HepG2 (cell line): ENCODE results near the gene MAP3K3. TPM values are rescaled to one million over a fixed set of nuclear protein-coding genes. Genes with fewer than 3 reads are reported as not detected.

Source experiments
- ELF3 ChIP-seq: IDR thresholded peaks from 2 replicates; pipeline ENCODE4 v1.6.1; 2016; ENCODE audit warnings: missing genetic modification reagents, missing compliant biosample characterization
- GATAD1 ChIP-seq: IDR thresholded peaks from 2 replicates; pipeline ENCODE4 v1.6.1; 2016; ENCODE audit warnings: missing genetic modification reagents, missing compliant biosample characterization
- KAT7 ChIP-seq: IDR thresholded peaks from 2 replicates; pipeline ENCODE4 v1.6.1; 2018; ENCODE audit warnings: borderline replicate concordance, missing compliant biosample characterization
- KLF15 ChIP-seq: sonication (generic); formaldehyde crosslinking; IDR thresholded peaks from 2 replicates; pipeline ENCODE4 v1.8.1; 2023; ENCODE audit warnings: borderline replicate concordance, mild to moderate bottlenecking, inconsistent platforms, missing genetic modification reagents, mixed read lengths
- KLF6 ChIP-seq: IDR thresholded peaks from 2 replicates; pipeline ENCODE4 v1.8.0; 2016; ENCODE audit warnings: missing biosample characterization, missing genetic modification reagents
- KMT2A ChIP-seq: sonication (generic); formaldehyde crosslinking; IDR thresholded peaks from 2 replicates; pipeline ENCODE4 v1.4.0; 2020; ENCODE audit warnings: missing genetic modification reagents
- SCMH1 ChIP-seq: sonication (generic); formaldehyde crosslinking; IDR thresholded peaks from 2 replicates; pipeline ENCODE4 v1.9.0; 2021; ENCODE audit warnings: missing genetic modification reagents, mild to moderate bottlenecking, borderline replicate concordance
- STAG1 ChIP-seq: sonication (generic); formaldehyde crosslinking; IDR thresholded peaks from 2 replicates; pipeline ENCODE4 v1.4.0; 2020; ENCODE audit warnings: missing genetic modification reagents
- ZFP41 ChIP-seq: sonication (generic); formaldehyde crosslinking; IDR thresholded peaks from 2 replicates; pipeline ENCODE4 v1.4.0; 2020; ENCODE audit warnings: mild to moderate bottlenecking, missing genetic modification reagents, borderline replicate concordance
- ZFX ChIP-seq: sonication (generic); formaldehyde crosslinking; IDR thresholded peaks from 2 replicates; pipeline ENCODE4 v1.4.0; 2020; ENCODE audit warnings: mild to moderate bottlenecking, low read depth, missing genetic modification reagents, moderate library complexity
- ZNF296 ChIP-seq: sonication (generic); formaldehyde crosslinking; conservative IDR thresholded peaks from 2 replicates; pipeline ENCODE4 v1.5.0; 2020; ENCODE audit warnings: mild to moderate bottlenecking, missing genetic modification reagents
- ZNF567 ChIP-seq: sonication (generic); formaldehyde crosslinking; IDR thresholded peaks from 2 replicates; pipeline ENCODE4 v1.8.1; 2023; ENCODE audit warnings: mild to moderate bottlenecking, missing genetic modification reagents, borderline replicate concordance
- ZNF672 ChIP-seq: sonication (generic); formaldehyde crosslinking; IDR thresholded peaks from 2 replicates; pipeline ENCODE4 v1.8.1; 2022; ENCODE audit warnings: missing genetic modification reagents
- ZSCAN30 ChIP-seq: sonication (generic); formaldehyde crosslinking; IDR thresholded peaks from 2 replicates; pipeline ENCODE4 v1.5.0; 2020; ENCODE audit warnings: mild to moderate bottlenecking, missing genetic modification reagents
- polyA plus RNA-seq, 8 experiments: library from polyadenylated mRNA; depleted of rRNA in 3 of 8; stranded (reverse) in 7 of 8; unstranded in 1 of 8; fragments of >200 nt; fragmentation: Illumina TruSeq in 4 of 8; extraction: Trizol in 4 of 8; gene quantifications; 2 replicates each; pipeline versions ENCODE4 v1.2.1 to v1.2.3, GENCODE V29; 2011 to 2016; ENCODE audit warnings: low read depth in 4 of 8, missing spikeins in 1 of 8, mixed read lengths in 1 of 8; ENCODE audit not compliant: insufficient read depth in 1 of 8
- total RNA-seq, 5 experiments: library from RNA; depleted of rRNA; stranded (reverse); fragments of >200 nt; fragmentation: Illumina TruSeq; extraction: Trizol; gene quantifications; 2 replicates each; pipeline ENCODE4 v1.2.3, GENCODE V29; 2016; ENCODE audit warnings: low read depth in 1 of 5
- TF ChIP-seq, protein P1 (sequence below): sonication (generic); formaldehyde crosslinking; IDR thresholded peaks from 2 replicates; pipeline ENCODE4 v1.8.1; 2022; ENCODE audit warnings: low read depth, mild to moderate bottlenecking, missing genetic modification reagents
- TF ChIP-seq, protein P2 (sequence below): sonication (generic); formaldehyde crosslinking; conservative IDR thresholded peaks from 2 replicates; pipeline ENCODE4 v1.4.0; 2020; ENCODE audit warnings: missing genetic modification reagents
- TF ChIP-seq, protein P3 (sequence below): sonication (generic); formaldehyde crosslinking; conservative IDR thresholded peaks from 2 replicates; pipeline ENCODE4 v1.5.0; 2020; ENCODE audit warnings: missing genetic modification reagents
- TF ChIP-seq, protein P4 (sequence below): sonication (generic); formaldehyde crosslinking; IDR thresholded peaks from 2 replicates; pipeline ENCODE4 v1.4.0; 2020; ENCODE audit warnings: mild to moderate bottlenecking, missing genetic modification reagents, borderline replicate concordance

Gene MAP3K3
- total and polyA plus RNA-seq, 2 of the 13 experiments (the other 11 are each of a cell fraction or from before 2014, with no cell fraction given) = 17.7 to 21.8 TPM

DNA sequence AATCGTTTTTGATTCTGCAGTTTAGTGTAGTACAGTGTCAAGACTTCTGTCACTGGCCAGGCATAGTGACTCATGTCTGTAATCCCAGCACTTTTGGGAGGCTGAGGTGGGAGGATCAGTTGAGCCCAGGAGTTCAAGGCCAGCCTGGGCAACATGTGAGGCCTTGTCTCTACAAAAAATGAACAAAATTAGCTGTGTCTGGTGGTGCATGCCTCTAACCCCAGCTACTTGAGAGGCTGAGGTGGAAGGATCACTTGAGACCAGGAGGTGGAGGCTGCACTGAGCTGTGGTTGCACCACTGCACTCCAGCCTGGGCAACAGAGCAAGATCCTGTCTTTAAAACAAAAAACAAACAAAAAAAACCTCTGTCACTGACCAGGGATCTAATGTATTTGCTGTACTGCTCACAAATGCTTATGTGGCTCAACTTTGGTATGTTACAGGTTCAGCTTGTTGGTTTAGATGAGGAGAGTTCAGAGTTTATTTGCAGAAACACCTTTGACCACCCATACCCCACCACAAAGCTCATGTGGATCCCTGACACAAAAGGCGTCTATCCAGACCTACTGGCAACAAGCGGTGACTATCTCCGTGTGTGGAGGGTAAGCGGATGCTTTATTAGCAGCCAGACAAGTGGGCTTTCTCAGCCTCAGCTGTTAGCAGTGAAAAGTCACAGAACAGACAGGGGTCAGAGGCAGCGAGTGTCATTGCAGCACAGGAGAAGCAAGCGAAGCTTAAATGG, 44.0 kb upstream of the MAP3K3 start (continued):
- TF ChIP-seq ZFP41 (CRISPR knock-in tag) (no peak), STAG1 (no peak), ZNF296 (CRISPR knock-in tag) (no peak), GATAD1 (CRISPR knock-in tag) (peak; percentile 72), KLF15 (no peak), ZNF672 (CRISPR knock-in tag) (no peak), KMT2A (CRISPR knock-in tag) (peak; percentile 68), SCMH1 (CRISPR knock-in tag) (no peak), ZSCAN30 (CRISPR knock-in tag) (no peak), KAT7 (peak; percentile 85; the same call in 1 of the 2 replicates), ELF3 (CRISPR knock-in tag) (peak; percentile 58), ZNF567 (CRISPR knock-in tag) (no peak), KLF6 (CRISPR knock-in tag) (no peak), ZFX (CRISPR knock-in tag) (peak; percentile 31; the same call in 1 of the 2 replicates)
- TF ChIP-seq, protein P1, sequence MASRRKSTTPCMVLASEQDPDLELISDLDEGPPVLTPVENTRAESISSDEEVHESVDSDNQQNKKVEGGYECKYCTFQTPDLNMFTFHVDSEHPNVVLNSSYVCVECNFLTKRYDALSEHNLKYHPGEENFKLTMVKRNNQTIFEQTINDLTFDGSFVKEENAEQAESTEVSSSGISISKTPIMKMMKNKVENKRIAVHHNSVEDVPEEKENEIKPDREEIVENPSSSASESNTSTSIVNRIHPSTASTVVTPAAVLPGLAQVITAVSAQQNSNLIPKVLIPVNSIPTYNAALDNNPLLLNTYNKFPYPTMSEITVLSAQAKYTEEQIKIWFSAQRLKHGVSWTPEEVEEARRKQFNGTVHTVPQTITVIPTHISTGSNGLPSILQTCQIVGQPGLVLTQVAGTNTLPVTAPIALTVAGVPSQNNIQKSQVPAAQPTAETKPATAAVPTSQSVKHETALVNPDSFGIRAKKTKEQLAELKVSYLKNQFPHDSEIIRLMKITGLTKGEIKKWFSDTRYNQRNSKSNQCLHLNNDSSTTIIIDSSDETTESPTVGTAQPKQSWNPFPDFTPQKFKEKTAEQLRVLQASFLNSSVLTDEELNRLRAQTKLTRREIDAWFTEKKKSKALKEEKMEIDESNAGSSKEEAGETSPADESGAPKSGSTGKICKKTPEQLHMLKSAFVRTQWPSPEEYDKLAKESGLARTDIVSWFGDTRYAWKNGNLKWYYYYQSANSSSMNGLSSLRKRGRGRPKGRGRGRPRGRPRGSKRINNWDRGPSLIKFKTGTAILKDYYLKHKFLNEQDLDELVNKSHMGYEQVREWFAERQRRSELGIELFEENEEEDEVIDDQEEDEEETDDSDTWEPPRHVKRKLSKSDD (CRISPR knock-in tag) = peak; percentile 6; the same call in 1 of the 2 replicates
- TF ChIP-seq, protein P2, sequence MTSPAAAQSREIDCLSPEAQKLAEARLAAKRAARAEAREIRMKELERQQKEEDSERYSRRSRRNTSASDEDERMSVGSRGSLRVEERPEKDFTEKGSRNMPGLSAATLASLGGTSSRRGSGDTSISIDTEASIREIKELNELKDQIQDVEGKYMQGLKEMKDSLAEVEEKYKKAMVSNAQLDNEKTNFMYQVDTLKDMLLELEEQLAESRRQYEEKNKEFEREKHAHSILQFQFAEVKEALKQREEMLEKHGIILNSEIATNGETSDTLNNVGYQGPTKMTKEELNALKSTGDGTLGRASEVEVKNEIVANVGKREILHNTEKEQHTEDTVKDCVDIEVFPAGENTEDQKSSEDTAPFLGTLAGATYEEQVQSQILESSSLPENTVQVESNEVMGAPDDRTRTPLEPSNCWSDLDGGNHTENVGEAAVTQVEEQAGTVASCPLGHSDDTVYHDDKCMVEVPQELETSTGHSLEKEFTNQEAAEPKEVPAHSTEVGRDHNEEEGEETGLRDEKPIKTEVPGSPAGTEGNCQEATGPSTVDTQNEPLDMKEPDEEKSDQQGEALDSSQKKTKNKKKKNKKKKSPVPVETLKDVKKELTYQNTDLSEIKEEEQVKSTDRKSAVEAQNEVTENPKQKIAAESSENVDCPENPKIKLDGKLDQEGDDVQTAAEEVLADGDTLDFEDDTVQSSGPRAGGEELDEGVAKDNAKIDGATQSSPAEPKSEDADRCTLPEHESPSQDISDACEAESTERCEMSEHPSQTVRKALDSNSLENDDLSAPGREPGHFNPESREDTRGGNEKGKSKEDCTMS (CRISPR knock-in tag) = no peak
- TF ChIP-seq, protein P3, sequence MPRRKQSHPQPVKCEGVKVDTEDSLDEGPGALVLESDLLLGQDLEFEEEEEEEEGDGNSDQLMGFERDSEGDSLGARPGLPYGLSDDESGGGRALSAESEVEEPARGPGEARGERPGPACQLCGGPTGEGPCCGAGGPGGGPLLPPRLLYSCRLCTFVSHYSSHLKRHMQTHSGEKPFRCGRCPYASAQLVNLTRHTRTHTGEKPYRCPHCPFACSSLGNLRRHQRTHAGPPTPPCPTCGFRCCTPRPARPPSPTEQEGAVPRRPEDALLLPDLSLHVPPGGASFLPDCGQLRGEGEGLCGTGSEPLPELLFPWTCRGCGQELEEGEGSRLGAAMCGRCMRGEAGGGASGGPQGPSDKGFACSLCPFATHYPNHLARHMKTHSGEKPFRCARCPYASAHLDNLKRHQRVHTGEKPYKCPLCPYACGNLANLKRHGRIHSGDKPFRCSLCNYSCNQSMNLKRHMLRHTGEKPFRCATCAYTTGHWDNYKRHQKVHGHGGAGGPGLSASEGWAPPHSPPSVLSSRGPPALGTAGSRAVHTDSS (CRISPR knock-in tag) = no peak
- TF ChIP-seq, protein P4, sequence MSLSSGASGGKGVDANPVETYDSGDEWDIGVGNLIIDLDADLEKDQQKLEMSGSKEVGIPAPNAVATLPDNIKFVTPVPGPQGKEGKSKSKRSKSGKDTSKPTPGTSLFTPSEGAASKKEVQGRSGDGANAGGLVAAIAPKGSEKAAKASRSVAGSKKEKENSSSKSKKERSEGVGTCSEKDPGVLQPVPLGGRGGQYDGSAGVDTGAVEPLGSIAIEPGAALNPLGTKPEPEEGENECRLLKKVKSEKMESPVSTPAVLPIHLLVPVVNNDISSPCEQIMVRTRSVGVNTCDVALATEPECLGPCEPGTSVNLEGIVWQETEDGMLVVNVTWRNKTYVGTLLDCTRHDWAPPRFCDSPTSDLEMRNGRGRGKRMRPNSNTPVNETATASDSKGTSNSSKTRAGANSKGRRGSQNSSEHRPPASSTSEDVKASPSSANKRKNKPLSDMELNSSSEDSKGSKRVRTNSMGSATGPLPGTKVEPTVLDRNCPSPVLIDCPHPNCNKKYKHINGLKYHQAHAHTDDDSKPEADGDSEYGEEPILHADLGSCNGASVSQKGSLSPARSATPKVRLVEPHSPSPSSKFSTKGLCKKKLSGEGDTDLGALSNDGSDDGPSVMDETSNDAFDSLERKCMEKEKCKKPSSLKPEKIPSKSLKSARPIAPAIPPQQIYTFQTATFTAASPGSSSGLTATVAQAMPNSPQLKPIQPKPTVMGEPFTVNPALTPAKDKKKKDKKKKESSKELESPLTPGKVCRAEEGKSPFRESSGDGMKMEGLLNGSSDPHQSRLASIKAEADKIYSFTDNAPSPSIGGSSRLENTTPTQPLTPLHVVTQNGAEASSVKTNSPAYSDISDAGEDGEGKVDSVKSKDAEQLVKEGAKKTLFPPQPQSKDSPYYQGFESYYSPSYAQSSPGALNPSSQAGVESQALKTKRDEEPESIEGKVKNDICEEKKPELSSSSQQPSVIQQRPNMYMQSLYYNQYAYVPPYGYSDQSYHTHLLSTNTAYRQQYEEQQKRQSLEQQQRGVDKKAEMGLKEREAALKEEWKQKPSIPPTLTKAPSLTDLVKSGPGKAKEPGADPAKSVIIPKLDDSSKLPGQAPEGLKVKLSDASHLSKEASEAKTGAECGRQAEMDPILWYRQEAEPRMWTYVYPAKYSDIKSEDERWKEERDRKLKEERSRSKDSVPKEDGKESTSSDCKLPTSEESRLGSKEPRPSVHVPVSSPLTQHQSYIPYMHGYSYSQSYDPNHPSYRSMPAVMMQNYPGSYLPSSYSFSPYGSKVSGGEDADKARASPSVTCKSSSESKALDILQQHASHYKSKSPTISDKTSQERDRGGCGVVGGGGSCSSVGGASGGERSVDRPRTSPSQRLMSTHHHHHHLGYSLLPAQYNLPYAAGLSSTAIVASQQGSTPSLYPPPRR (CRISPR knock-in tag) = peak; percentile 91
